GM18951 (cell line): ENCODE data around the gene SEMA4A.

Source experiments
- POLR2A ChIP-seq: IDR thresholded peaks from 4 replicates; pipeline ENCODE4 v1.6.1; 2011; ENCODE audit warnings: mild to moderate bottlenecking; ENCODE audit not compliant: insufficient read length, insufficient read depth; ENCODE audit errors: extremely low read depth
- in situ Hi-C: fragments of 300-500 bp; cut with MboI; formaldehyde crosslinking; loops from one replicate; pipeline ENCODE4 v1.12.0; 2022; ENCODE audit warnings: low sequenced_read_pairs, mixed read lengths, inconsistent platforms; ENCODE audit not compliant: unreplicated experiment

Gene SEMA4A

DNA sequence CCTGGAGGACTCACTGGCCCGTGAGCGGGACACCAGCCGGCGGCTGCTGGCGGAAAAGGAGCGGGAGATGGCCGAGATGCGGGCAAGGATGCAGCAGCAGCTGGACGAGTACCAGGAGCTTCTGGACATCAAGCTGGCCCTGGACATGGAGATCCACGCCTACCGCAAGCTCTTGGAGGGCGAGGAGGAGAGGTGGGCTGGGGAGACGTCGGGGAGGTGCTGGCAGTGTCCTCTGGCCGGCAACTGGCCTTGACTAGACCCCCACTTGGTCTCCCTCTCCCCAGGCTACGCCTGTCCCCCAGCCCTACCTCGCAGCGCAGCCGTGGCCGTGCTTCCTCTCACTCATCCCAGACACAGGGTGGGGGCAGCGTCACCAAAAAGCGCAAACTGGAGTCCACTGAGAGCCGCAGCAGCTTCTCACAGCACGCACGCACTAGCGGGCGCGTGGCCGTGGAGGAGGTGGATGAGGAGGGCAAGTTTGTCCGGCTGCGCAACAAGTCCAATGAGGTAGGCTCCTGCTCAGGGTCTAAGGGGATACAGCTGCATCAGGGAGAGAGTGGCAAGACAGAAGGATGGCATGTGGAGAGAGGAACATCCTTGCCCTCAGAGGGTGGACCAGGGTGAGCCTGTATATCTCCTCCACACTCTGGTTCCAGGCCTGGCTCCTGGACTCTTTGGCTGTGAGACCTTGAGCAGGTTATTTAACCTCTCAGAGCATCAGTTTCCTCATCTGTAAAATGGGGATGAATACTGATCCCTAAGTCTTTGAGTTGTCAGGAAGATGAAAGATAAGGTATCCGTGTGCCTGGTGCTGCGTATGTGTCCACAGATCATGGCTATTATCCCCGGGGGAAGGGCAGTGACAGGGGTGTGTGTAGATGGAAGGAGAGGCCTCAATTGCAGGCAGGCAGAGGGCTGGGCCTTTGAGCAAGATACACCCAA is 17.2 kb upstream of the SEMA4A start:
- in situ Hi-C loops: loop anchor here (10.0 kb wide), 1 partner anchor 199 kb away; the partner anchor contains the start of genes CCT3 and TSACC
- no peak for TF ChIP-seq POLR2A

DNA sequence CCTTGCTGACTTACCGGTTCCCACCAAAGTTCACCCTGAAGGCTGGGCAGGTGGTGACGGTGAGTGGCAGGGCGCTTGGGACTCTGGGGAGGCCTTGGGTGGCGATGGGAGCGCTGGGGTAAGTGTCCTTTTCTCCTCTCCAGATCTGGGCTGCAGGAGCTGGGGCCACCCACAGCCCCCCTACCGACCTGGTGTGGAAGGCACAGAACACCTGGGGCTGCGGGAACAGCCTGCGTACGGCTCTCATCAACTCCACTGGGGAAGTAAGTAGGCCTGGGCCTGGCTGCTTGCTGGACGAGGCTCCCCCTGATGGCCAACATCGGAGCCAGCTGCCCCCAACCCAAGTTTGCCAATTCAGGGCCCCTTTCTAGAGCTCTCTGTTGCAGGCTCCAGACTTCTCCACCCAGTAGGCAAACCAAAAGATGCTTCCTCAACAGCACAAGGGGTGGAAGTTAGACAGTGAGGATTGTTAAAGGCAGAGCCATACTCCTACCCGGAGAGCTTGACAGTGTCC is 16.4 kb upstream of the SEMA4A start:
- in situ Hi-C loops: loop anchor here (10.0 kb wide), 1 partner anchor 198 kb away; the partner anchor contains the start of genes CCT3 and TSACC
- TF ChIP-seq POLR2A: no peak

DNA sequence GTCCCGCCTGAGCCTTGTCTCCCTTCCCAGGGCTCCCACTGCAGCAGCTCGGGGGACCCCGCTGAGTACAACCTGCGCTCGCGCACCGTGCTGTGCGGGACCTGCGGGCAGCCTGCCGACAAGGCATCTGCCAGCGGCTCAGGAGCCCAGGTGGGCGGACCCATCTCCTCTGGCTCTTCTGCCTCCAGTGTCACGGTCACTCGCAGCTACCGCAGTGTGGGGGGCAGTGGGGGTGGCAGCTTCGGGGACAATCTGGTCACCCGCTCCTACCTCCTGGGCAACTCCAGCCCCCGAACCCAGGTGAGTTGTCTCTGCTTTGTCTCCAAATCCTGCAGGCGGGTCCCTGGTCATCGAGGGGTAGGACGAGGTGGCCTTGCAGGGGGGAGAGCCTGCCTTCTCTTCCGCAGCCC is 14.9 kb upstream of the SEMA4A start:
- in situ Hi-C loops: loop anchor here (10.0 kb wide), 1 partner anchor 196 kb away; the partner anchor contains the start of genes CCT3 and TSACC

DNA sequence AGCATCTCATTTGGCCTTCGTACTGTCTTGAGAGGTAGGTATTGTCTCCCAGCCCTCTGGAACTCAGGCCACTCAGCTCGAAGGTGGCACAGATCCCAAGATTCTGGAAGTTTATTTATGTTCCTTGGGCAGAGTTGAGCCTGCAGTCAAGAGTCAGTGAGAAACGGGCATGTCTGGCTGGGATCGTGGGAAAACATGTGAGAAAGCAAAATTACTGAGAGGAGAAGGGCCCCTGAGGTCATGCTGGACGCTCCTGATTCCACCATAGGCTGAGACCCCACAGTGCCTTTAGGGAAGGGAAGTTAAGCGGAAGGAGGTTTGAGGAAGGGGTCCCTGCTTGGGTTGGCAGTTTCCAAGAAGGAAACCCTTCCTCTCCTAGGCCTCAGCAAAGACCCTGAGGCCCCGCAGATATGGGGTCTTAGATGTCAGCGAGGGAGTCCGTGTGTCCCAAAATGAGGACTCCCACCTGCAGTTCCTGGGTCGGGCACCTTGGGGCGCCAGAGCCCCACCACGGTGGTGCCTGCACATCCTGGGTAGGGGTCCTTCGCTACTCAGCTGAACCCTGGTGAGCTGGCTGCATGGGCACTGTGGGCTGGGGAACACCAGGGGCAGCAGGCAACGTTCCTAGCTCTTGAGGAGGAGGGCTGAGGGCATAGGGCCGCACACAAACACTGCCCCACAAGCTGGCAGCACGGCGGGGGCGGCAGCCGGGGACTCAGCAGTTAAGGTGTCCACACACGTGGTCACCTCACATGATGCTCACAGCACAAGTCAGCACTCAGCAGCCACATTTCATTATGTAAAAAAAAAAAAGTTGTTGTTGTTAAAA is 12.3 kb upstream of the SEMA4A start:
- in situ Hi-C loops: no loop called here
- no peak for TF ChIP-seq POLR2A

More for the DNA sequence above, 14.9 kb upstream of the SEMA4A start:
- TF ChIP-seq POLR2A: no peak

DNA sequence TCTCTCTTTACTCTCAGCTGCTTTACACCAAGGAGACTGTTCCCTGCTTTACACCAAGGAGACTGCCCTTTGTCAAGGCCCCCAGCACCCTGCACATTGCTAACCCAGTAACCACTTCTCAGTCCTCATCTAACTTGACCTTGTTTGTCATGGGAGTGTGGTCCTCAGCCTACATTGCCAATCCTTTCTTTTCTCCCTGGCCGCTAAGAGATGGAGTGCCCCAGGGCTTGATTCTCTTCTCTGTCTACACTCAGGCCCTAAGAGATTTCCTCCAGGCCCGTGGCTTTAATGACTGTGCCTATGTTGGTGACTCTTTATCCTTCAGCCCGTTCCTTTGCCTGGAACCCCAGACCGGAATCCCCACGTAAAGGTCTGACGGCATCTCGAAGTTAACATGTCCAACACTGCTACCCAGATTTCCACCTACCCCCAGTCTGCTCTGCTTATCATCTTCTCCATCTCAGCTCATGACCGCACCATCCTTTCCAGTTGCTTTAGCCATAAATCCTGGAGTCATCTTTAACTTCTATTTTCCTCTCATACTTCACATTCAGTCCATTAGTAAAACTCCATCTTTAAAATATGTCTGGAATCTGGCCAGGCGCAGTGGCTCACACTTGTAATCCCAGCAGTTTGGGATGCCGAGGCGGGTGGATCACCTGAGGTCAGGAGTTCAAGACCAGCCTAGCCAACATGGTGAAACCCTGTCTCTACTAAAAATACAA is 9.5 kb upstream of the SEMA4A start:
- no peak for TF ChIP-seq POLR2A
- in situ Hi-C loops: no loop called here

- in situ Hi-C loops: no loop called here
- TF ChIP-seq POLR2A: no peak
Observed at GRCh38 chr1:156144742-156145141, 8.6 kb upstream of the SEMA4A start.

- in situ Hi-C loops: no loop called here
- TF ChIP-seq POLR2A: no peak
Observed at GRCh38 chr1:156145650-156146019, 7.8 kb upstream of the SEMA4A start.

GRCh38 chr1:156146020-156146768 is 7.2 kb upstream of the SEMA4A start:
- no peak for TF ChIP-seq POLR2A
- in situ Hi-C loops: no loop called here

DNA sequence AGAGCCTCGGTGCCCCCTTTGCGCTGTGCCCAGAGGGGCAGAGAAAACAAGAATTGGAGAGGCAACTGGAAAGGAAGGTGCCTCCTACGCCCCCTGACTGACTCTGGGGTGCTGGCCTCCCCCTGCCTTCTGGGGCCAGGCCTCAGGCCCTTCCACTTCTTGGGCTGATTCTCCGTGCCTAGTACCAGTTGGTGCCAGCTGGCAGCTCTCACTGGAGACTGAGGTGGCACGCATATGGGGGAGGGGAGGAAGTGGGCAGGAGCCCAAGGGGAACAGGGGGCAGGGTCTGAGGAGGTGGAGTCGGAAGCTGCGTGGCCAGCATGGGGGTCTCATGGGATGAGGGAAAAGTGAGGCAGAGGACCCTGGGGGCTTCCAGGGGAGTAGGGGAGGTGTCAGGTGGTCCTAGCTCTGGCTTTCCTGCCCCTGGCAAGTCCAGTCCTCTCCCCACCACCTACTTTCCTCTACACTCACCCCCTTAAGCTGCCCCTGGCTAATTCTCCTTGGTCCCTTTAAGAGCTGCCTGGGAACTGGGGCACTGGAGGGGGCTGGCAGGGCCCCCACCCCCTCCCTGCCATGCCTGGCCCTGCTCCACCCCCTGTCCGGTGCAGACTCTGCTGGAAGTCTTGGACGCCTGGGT is 6.5 kb upstream of the SEMA4A start:
- TF ChIP-seq POLR2A: peak; percentile 21
- in situ Hi-C loops: no loop called here

DNA sequence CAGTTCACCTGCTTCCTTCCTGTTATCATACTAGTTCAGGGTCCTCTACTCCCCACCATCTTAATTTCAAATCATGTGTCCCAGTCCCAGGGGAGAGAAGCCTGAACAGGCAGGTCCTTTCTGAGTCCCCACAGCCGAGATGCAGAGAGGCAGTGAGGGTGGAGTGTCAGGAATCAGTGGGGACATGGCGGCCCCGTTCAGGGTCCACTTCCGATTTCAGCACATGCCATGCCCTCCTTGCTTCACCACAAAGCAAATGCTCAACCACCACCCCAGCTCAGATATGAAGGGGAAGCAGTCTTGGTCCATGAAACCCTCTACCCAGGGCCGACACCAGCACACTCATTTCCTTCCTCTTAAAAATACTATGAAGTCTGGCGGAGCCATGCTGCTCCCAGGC is 5.2 kb upstream of the SEMA4A start:
- in situ Hi-C loops: no loop called here

More for the DNA sequence above, 5.2 kb upstream of the SEMA4A start:
- peak; percentile 39 for TF ChIP-seq POLR2A
